Measurements from ENCODE around the gene AGPS.
"Not testable (repeated sequence)": the region's sequence is repeated elsewhere in the genome, so short reads cannot be mapped to it uniquely, and the experiment has no call there.

Gene AGPS

GRCh38 chr2:177391822-177392372 is 676 bp upstream of the AGPS start:
- DNase-seq, result no peak

GRCh38 chr2:177393203-177393755 is 706 bp downstream of the AGPS start:
- DNase-seq, result no peak

GRCh38 chr2:177393824-177394593 is 1.4 kb downstream of the AGPS start:
- DNase-seq, result no peak

- no peak for DNase-seq
Measured at GRCh38 chr2:177394594-177394973, 2.0 kb downstream of the AGPS start.

GRCh38 chr2:177395351-177396065 is 2.9 kb downstream of the AGPS start:
- DNase-seq, result no peak

GRCh38 chr2:177396703-177397460 is 4.3 kb downstream of the AGPS start:
- peak; percentile 64 for DNase-seq

- DNase-seq, result peak; percentile 84
Measured at GRCh38 chr2:177397481-177398289, 5.1 kb downstream of the AGPS start.

- no peak for DNase-seq
Measured at GRCh38 chr2:177398290-177398683, 5.7 kb downstream of the AGPS start.

- no peak for DNase-seq
Measured at GRCh38 chr2:177398791-177399190, 6.2 kb downstream of the AGPS start.

- DNase-seq, result no peak
Measured at GRCh38 chr2:177399376-177399775, 6.8 kb downstream of the AGPS start.

- DNase-seq, result no peak
Measured at GRCh38 chr2:177400337-177400923, 7.9 kb downstream of the AGPS start.

GRCh38 chr2:177402096-177402495 is 9.5 kb downstream of the AGPS start:
- DNase-seq, result no peak

- DNase-seq, result no peak
Measured at GRCh38 chr2:177403838-177404237, 11.3 kb downstream of the AGPS start.

GRCh38 chr2:177404243-177404642 is 11.7 kb downstream of the AGPS start:
- no peak for DNase-seq

GRCh38 chr2:177405029-177405692 is 12.6 kb downstream of the AGPS start:
- no peak for DNase-seq

GRCh38 chr2:177406182-177406581 is 13.6 kb downstream of the AGPS start:
- DNase-seq, result no peak

- DNase-seq, result no peak
Measured at GRCh38 chr2:177407031-177407430, 14.5 kb downstream of the AGPS start.

GRCh38 chr2:177410629-177411028 is 18.1 kb downstream of the AGPS start:
- DNase-seq, result not testable (repeated sequence)

GRCh38 chr2:177413703-177414102 is 21.1 kb downstream of the AGPS start:
- DNase-seq, result no peak

GRCh38 chr2:177419274-177419673 is 26.7 kb downstream of the AGPS start:
- peak; percentile 61 for DNase-seq

GRCh38 chr2:177422271-177422670 is 29.7 kb downstream of the AGPS start:
- peak; percentile 39 for DNase-seq

All from fibroblast of skin of scalp (primary cell).